GM18868 (cell line): ENCODE data around the gene SERPINE2.
A peak's percentile ranks its signal among the peaks of the same experiment; 100 is the strongest.

ENCODE experiments used
- ATAC-seq: cut with Tn5 transposase; IDR thresholded peaks from one replicate; pipeline ENCODE4 v1.9.1; 2021; ENCODE audit warnings: mild to moderate bottlenecking, moderate library complexity; ENCODE audit not compliant: unreplicated experiment

Gene SERPINE2, protein sequence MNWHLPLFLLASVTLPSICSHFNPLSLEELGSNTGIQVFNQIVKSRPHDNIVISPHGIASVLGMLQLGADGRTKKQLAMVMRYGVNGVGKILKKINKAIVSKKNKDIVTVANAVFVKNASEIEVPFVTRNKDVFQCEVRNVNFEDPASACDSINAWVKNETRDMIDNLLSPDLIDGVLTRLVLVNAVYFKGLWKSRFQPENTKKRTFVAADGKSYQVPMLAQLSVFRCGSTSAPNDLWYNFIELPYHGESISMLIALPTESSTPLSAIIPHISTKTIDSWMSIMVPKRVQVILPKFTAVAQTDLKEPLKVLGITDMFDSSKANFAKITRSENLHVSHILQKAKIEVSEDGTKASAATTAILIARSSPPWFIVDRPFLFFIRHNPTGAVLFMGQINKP

DNA sequence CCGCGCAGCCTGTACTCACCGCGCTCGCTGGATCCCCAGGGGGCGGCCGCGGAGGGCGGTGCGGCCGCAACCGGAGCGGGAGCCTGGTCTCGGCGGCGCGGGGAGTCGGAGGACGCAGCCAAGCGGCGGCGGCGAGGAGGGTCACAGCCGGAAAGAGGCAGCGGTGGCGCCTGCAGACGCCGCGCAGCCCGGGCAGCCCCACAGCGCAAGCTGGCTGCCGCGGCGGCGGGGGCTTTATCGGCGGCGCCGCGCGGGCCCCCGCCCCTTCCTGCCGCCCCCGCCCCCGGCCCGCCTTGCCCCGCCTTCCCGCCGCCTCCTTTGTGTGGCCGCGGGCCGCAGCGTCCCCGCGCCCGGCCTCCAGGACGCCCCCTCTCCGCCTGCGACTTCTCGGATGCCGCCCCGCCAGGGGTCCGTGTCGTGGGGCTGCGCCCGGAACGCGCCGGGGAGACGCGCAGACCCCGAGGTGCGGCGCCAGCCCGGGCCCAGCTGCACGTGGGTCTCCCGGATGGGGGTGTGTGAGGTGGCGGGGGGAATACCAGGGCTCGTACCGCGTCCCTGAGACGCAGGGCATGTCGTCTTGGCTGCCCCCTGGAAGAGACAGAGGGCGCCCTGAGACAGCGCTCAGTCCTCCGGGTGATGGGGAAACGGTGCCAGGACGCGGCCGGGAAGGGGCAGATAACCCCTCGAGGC, at the start of gene SERPINE2:
Gene SERPINE2 (minus strand): TSS at position 207 of the 690 bp plus-strand sequence. CDS start 37,386 bp downstream, outside the sequence.
- peak; percentile 51 for ATAC-seq

DNA sequence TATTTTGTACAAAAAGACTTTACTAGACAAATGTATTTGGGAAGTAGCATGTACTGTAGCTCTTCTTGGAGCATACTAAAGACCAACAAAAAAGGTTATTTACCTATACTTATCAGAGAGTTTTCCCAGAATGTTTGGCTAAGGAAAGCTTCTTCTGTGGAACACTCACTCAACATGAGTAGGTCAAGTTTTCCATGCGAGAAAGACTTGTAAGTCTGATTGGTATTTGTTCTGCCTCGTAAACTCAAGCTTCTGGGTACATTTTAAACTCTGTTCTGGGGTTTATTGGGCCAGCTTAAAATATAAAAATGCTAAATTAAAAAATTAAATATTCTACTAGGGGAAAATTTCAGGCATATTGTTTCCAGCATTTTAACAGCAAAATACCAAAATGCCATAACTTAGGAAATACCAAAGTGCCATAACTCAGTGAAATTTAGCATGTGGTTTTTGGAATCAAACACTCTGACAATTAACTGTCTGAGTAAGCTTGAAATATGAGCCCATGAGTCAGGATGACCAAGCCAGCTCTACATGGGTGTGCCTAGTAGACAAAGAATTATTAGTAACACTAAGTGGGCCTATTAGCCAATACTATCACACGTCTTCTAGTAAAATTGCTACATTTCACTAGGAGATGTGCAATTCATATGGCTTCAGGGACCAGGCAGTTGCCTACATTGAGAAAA, 47.3 kb upstream of the SERPINE2 start:
- no peak for ATAC-seq

DNA sequence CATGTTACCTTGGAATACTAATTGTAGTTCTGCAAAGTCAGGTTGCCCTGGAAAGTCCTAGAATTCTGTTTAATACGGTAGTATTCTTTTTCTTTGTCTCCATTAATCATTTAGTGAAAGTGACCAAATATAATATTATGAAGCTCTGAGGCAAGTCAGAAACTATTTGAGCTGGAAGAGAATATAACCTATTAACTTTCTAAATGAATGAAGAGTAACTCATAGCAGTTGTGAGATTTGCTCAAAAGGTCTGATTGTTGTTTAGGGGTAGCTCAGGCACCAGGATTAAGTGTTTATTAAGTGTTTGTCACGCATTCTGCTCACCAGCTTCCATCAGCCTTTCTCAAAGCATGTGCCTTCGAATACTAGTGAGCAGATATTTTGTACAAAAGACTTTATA, 46.7 kb upstream of the SERPINE2 start:
- ATAC-seq = no peak

DNA sequence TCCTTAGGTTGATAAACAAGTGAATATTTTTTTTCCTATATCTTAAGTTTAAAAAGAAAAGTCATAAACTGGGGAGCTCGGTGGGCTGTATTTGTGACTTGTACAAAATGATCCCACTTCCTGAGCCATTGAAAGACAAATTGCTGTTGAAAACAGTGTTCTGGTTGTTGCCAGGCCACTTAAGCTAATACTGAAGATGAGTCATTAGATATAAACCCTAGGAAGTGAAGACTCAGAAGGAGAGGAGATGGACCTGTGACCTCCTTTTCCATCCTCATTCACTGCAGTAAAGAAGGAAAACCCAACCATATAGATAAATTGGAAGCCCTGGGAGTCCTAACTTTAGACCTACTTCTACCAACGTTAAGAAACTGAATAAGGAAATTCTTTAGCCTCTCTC, 46.2 kb upstream of the SERPINE2 start:
- no peak for ATAC-seq

DNA sequence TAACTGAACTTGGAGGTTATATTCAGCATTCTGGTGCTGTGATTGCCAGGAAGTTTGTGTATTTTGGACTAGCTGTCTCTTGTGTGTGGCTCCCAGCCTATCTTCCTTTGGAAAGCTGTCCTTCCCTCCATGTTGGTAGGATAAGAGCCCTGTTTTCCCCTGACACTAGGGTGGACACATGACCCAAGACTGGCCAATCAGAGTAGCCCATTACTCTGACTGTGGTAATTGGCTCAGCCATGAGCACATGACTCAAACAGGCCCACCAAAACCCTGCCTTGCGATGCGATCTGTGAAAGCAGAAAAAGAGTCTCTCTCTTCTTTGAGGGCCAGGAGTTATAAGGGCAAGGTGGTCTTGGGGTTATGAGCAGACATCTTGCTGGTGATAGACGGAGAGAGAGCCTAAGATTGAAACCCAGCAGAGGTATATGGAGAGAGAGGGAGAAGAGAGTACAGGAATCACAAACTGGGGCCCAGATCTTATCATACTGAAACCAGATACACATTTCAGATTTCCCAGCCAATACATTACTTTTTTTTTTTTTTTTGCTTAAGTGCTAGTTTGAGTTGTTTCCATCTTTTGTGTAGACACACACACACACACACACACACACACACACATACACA, 45.3 kb upstream of the SERPINE2 start:
- ATAC-seq = no peak

DNA sequence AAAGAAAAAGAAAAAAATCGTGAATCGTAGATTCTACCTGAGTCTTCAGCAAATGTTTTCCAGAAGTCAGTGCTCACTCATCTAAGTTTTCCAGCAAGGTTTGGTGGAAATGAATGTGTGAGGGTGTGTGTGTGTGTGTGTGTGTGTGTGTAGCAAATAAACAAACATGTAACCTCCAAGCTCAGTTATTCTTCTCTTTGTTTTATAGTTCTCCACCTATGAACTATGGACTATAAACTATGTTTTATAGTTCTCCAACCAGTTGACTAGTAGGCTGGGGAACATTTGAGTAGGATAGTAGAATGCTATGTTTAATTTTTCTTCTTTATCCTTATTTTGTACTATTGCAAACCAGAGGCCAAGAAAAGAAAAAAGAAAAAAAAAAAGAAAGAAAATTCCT, 44.6 kb upstream of the SERPINE2 start:
- no peak for ATAC-seq

DNA sequence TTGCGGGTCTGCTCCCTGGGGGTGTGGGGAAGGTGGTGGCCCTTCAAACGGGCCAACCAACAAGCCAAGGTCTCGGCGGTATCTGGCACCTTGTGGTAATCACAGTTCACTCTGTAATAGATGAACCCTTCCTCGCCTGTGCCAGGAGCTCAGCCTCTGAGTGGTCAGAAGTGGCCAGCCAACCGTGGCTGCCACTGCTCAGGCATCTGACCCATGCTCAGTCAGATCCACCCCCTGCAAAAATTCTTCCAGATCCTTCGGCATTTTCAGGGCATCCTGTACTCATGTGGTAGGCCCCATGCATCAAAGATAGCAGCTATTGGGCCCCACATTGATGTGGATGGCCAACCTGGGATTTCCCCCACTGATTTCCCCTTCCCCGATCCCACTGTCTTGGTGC, 39.6 kb upstream of the SERPINE2 start:
- no peak for ATAC-seq

DNA sequence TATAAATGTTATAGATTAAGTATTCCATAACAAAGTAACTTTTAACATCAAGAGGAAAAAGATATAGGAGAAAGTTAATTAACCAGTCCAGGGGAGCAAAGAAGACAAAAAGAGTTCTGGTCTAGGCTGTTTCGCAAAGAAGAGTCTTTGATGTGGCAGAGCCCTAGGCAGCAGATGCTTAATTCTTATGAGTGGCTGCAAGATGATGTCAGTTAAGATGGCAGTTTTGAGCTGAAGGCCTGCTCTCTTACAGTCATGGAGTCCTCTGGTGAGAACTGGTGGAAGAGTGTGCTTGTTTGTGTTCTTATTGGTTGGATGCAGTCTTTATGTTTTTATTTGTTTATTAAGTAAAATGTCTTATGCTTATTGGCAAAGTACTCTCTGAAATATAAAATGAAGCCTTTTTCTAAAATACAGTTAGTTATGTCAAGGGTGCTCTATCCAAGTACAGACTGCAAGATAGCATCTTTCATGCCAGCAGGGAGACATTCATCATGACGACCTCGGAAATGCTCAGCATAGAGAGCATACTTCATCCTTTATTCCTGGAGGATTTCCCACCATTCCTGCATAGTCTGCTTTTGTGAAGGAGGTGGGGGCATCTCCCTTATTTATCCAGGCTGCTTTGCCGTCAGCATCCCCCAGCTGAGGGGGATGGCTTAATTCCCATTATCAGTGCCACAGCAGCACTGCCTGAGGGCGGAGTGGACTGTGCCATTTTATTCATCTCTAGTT, 38.9 kb upstream of the SERPINE2 start:
- no peak for ATAC-seq

DNA sequence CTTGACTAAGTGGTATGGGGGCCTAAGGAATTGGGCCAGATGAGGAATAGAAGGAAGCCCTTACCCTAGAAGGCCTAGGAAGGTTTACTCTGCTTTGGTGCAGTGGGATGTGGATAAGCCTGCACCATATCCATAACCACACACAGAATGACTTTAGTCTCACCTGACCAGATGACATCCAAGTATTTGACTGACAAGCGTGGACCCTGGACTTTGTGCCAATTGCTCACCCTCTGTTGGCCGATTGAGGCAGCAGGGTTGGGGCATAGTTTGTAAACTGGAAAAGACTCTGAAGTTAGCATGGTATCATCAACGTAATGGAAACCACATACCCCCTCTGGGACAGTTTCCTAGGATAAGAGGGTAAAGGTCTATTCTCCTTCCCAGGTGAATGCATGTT, 36.5 kb upstream of the SERPINE2 start:
- ATAC-seq = no peak

DNA sequence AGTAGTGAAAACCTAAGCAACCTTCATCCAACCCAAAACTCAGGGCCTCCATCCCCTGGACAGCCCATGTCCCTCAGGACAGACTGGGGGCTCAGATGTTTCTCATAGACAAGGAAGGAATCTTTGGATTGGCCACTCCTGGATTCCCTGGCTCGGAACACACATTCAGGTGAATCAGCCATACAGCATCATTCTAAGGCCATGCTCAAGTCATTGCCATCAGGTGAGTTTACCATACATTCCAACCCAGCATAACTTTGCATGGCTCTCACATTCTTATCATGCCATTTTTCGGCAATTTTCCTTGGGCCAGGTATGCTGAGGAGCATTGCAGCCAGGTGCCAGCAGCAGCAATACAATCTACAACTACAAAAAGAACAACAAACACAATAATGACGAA, 34.6 kb upstream of the SERPINE2 start:
- no peak for ATAC-seq

DNA sequence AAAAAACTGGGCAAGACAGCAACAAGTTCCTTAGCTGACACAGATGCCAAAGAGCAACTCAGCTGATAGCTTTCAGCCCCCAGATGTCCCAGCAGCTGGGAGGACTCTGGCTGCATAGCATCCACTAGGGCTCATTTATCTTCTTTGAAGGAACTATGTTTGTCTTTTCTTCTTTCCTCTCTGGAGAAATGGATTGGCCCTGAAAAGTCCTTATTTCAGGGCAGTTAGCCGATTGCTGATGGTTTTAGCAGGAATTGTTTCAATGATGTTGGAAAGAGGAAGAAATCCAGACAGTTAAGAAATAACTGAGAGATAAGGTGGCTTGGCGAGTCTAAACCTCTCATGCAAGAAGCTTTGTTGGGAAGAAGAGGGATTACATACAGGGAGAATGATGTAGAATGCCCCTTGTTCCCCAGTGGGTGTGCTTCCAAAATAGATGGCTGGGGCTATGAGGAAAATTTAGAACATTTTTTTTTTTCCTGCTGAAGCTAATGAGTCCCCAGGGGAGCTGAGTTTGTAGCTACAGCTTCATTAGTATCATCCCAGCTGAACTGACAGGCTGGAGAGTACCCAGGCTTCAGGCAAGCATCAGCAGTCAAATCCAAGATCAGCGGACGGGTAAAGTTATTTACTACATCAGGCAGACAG, 33.6 kb upstream of the SERPINE2 start:
- no peak for ATAC-seq

DNA sequence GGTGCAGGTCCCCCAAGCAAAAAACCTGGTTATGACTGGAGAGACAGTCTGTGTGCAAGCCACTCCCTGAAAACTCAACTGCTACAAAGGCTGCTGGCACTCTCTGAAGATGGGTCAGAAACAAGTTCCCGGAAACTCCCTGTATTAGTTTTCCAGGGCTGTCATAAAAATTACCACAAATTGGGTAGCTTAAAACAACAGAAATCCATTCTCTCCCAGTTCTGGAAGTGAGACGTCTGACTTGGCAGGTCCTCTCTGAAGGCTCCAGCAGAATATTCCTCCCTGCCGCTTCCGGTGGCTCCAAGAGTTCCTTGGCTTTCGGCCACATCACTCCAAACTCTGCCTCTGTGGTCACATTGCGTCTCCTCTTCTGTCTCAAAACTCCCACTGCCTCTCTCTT, 30.1 kb upstream of the SERPINE2 start:
- no peak for ATAC-seq

DNA sequence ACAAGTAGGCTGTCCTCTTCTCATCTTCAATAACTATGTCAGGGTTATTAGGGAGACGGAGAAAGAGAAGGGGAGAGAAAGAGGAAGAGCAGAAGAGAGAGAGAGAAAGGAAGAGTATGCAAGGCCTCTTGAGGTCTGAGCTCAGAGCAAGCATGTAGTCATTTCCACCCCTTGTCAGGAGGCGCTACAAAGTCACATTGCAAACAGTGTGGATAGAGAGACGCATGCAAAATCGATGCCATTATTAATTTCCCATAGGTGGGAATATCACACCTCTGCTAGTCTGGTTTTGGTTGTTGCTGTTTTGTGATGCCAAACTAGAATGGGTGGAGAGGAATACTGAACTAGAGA, 24.2 kb upstream of the SERPINE2 start:
- ATAC-seq = no peak

DNA sequence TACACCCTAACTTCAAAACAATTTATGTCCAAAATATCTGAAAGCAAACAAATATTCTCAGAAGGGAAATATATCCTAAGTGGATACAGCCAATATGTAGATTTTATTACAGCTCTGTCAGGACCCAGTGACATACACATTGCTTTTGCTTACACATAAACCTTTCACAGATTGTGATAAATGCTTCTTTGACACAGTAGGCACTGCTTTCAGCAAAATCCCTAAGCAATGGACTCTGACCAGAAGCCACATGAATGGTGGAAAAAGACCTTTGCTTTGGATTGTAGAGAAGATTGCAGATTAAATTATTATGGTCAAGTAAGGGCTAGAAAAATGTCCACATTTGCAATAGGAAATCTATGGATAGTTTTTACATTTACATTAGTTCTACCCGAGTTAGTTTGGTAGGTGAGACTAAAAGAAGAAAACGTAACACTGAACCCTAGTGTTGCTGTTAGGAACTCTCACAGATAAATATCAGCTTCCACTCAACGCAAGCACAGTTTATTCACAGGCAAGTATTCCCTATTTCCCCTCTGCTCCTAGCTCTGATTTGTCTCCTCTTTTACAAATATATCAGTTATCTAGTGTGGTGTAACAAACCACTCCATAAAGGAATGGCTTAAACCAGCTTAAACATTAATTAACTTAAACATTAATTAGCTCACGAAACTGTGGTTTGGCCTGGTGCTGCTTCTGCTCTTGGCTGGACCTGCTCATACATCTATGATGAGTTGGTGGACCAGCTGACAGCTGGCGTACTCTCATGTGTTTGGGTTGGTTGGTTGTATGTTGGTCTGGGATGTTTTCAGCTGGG, 23.6 kb upstream of the SERPINE2 start:
- ATAC-seq = no peak

DNA sequence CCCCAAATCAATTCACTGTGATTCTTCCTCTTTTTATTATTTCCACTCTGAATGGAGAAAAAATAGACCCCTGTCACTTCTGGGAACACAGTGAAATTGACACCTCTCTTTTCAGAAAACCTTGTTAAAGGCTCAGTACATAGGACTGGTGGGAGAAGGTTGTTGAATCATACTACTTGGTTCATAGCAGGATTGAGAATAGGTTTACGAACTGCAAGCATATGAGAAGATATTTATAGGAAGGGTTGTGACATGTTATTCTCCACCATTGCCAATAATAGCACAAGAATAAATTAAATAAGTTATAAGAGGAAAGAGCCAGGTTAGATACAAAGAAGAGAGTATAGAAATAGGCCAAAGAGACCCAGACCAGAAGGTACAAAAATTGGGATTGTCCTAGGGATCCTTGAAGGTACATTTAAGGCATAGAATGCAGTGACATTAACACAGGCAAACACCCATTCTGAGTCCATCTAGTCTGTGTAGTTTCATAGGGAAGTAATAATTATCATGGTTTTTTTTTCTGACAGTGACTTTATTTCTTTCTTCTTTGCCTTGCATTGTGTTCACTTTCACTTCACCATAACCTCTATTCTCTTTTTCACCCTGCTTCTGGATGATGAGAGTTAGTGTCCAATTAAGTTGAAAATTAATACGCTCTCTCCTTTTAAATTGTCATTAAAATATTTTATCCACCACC, 21.8 kb upstream of the SERPINE2 start:
- no peak for ATAC-seq

DNA sequence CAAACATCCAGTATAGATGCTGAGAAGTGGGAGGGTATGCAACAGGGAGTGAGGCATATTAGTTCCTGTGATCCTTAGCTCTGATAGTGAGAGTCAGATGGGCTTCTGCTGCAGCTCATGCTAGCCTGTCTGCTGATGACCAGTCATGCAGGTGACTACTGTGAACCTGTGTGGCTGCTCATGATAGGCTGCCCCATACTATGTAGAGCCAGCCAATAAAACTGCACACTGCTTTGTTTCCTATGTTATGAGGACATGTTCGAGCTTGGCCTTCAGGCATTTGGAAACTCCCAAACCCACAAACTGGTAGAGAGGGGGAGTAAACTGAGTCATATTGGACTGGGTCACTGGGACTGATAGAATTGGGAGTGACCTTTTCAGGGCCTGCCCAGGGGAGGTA, 20.1 kb upstream of the SERPINE2 start:
- ATAC-seq = no peak

DNA sequence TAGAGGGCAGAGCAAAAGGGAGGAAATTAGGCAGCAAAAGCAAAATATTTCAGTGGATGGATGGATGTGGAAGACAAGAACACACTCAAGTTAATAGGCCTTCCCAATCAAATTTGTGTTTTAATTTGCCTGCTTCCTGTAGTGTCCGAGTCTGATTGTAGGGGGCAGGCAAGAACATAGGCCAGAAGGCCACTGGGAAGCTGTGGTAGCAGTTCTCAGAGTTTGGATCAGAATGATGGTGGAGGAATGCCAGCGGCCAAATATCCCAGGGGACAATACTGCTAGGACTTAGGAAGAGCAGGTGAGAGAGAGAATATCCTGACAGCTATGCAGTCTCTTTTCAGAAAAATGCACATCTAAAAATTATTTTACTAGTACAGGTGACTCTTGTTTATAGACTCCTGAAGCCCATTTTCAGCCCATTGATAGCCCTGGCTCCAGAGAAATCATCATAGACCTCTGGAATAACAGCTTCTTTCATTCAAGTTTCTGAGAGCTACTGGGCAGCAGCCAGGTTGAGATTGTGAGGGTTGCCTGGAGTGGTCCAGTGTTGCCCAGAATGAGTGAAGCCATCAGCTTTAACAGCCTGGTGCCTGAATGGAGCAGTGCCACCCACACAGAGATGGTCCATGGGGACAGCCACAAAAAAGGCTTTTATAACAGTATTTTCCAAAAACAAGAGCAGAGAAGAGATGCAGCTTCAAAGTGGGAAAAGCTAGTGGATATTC, 19.1 kb upstream of the SERPINE2 start:
- ATAC-seq = no peak

DNA sequence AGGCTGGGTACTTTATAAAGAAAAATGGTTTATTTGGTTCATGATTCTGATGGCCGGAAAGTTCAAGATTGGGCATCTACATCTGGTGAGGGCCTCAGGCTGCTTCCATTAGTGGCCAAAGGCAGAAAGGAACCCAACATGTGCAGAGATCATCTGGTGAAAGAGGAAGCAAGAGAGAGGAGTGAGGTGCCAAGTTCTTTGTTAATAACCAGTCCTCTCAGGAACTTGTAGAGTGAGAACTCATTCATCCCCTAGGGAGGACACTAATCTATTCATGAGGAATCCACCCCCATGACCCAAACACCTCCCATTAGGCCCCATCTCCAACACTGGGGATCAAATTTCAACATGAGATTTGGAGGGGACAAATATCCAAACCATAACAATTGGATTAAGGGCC, 17.8 kb upstream of the SERPINE2 start:
- no peak for ATAC-seq
